ENCODE measurements around the gene ZNF648. TPM values are rescaled to one million over a fixed set of nuclear protein-coding genes. Genes with fewer than 3 reads are reported as not detected.
A peak's percentile ranks its signal among the peaks of the same experiment; 100 is the strongest.

ZNF648 gene
- total RNA-seq, 1 donor from 2014 or later: not detected

DNA sequence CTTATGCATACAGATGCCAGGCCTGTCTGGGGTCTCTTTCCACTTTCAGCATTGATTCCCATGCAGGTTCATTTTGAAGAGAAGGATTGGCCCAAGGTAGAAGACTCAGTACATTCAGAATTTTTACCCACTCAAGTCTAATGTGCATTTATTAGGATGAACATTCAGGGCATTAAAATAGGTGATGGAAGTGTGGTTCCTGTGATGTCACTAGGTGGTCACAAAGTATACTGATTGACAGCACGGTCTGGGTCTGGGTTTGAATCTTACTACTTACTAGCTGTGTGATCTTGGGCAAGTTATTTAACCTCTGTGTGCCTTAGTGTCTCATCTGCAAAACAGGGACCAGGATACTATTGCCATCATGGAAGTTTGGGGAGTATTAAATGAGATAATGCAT is 711 bp upstream of the ZNF648 start:
- Histone ChIP-seq H3K36me3 (no peaks in the 10 kb centered on the region), H3K4me1 (no peaks in the 10 kb centered on the region), H3K27me3 (ENCODE audit: low read depth) (peaks cover 16% of the 10 kb centered on the region), H3K4me3 (no peak overlapping the region), H3K9me3 (no peaks in the 10 kb centered on the region), H3K27ac (no peak overlapping the region)
- intact Hi-C loops (cut with DNase I): no loop called here
- ATAC-seq: no peak
- TF ChIP-seq, protein P1, sequence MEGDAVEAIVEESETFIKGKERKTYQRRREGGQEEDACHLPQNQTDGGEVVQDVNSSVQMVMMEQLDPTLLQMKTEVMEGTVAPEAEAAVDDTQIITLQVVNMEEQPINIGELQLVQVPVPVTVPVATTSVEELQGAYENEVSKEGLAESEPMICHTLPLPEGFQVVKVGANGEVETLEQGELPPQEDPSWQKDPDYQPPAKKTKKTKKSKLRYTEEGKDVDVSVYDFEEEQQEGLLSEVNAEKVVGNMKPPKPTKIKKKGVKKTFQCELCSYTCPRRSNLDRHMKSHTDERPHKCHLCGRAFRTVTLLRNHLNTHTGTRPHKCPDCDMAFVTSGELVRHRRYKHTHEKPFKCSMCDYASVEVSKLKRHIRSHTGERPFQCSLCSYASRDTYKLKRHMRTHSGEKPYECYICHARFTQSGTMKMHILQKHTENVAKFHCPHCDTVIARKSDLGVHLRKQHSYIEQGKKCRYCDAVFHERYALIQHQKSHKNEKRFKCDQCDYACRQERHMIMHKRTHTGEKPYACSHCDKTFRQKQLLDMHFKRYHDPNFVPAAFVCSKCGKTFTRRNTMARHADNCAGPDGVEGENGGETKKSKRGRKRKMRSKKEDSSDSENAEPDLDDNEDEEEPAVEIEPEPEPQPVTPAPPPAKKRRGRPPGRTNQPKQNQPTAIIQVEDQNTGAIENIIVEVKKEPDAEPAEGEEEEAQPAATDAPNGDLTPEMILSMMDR (IDR thresholded peaks at IDR 0.05): no peak
- DNase-seq: no peak

DNA sequence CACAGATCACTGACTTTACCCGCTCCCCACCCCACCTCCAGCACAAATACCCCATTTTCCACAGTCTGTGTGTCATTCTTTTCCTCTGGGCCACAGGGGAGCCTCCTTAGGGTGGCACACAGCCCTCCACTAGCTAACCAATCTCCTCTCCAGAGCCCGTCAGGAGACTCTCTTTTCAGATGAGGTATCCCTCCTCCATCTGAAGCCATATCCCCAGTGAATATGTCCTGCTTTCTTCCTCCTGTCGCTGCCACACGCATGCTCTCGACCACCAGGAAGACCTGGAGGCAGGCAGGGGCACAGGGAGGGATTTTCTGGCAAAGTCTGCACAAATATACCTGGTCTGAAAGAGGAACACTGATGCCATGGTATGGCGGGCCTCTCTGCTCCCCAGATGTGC is 635 bp downstream of the ZNF648 start:
- no peak for ATAC-seq
- no peak for DNase-seq
- no peaks in the 10 kb centered on the region for H3K36me3 ChIP-seq
- H3K27me3 ChIP-seq (ENCODE audit: low read depth): peaks cover 29% of the 10 kb centered on the region
- TF ChIP-seq, protein P1 (IDR thresholded peaks at IDR 0.05): no peak
- H3K27ac ChIP-seq: no peak overlapping the region
- no peaks in the 10 kb centered on the region for H3K9me3 ChIP-seq
- no peak overlapping the region for H3K4me3 ChIP-seq
- H3K4me1 ChIP-seq: no peaks in the 10 kb centered on the region
- intact Hi-C loops (cut with DNase I): no loop called here

DNA sequence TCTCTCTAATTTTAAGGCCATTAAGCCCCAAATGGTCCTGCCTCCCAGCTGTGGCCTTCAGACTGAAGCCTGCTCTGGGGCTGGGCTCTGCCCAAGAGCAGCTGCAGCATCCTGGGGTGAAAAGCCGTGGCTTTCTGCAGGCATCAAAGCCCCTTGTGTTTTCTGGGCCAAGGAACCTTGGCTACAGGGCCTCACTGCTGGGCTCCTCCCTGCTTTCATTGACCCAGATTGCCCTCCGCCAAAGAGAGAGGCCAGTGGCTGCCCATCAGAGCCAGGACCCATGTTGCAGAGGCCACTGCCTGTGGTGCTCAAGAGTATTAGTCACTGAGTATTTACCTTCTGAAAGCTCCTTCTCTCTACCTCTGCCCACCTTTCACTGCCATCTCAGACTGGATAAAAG is 1.6 kb downstream of the ZNF648 start:
- Histone ChIP-seq H3K27me3 (ENCODE audit: low read depth) (peaks cover 29% of the 10 kb centered on the region), H3K27ac (no peak overlapping the region), H3K4me1 (no peaks in the 10 kb centered on the region), H3K9me3 (no peaks in the 10 kb centered on the region), H3K36me3 (no peaks in the 10 kb centered on the region), H3K4me3 (no peak overlapping the region)
- ATAC-seq: no peak
- no peak for DNase-seq
- intact Hi-C loops (cut with DNase I): no loop called here
- TF ChIP-seq, protein P1 (IDR thresholded peaks at IDR 0.05): no peak

DNA sequence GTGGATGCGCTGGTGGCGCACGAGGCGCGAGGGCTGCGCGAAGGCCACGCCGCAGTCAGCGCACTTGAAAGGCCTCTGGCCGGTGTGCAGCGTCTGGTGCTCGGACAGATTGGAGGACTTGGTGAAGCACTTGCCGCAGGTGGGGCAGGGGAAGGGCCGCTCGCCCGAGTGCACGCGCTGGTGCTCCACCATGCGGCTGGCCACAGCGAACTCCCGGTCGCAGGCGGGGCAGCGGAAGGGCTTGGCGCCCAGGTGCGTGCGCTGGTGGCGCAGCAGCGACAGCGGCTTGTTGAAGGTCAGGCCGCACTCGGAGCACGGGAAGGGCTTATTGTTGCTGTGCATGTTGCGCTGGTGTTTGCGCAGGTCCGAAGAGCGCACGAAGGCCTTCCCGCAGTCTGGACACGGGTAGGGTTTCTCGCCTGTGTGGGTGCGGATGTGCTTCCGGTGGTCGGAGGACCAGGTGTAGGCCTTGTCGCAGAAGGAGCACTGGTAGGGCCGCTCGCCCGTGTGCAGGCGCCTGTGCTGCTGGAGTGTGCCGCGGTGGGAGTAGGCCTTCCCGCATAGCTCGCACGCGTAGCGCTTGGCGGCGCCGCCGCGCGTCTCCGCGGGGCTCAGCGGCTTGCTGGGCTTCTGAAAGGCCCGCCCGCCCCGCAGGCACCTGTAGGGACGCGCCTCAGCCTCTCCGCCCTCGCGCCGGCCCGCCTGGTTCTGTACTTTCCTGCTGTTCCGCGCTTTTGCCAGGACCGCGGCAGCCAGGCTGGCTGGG is 4.7 kb downstream of the ZNF648 start:
- DNase-seq: no peak
- H3K27ac ChIP-seq: no peak overlapping the region
- TF ChIP-seq, protein P1 (IDR thresholded peaks at IDR 0.05): no peak
- H3K36me3 ChIP-seq: no peaks in the 10 kb centered on the region
- H3K27me3 ChIP-seq (ENCODE audit: low read depth): peaks cover 29% of the 10 kb centered on the region
- ATAC-seq: peak; percentile 5 to 11
- no peaks in the 10 kb centered on the region for H3K9me3 ChIP-seq
- no peaks in the 10 kb centered on the region for H3K4me1 ChIP-seq
- intact Hi-C loops (cut with DNase I): no loop called here
- no peak overlapping the region for H3K4me3 ChIP-seq

DNA sequence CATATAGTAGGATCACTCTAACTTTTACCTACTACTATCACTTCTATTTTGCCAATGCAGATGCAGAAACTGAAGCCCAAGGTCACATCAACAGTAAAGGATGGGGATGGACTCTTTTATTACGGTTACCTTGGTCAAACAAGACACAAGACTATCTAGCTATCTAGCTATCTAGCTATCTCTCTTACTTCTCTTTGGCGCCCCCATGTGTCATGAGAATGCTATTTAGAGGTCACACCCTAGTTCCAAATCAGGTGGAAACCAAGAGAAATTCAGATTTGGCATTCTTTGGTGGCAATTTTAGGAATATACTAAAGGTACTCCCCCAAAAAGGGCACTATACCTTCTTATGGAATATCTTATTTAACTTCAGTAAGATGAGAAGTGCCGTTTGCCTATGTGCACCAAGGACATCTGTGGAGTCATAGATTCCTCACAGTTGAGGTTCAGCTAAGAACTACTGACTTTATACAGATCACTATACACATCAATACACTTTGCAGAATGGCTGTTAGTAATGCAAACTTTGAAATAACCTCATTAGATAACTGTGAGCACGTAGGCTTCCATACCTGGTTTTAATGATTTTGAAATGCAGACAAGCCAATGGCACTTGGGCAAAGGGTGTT is 6.7 kb downstream of the ZNF648 start:
- Histone ChIP-seq H3K36me3 (no peaks in the 10 kb centered on the region), H3K4me3 (no peak overlapping the region), H3K27ac (no peak overlapping the region), H3K4me1 (no peaks in the 10 kb centered on the region), H3K9me3 (no peaks in the 10 kb centered on the region), H3K27me3 (ENCODE audit: low read depth) (peaks cover 29% of the 10 kb centered on the region)
- DNase-seq: no peak
- ATAC-seq: peak in 1 of 2 donors; percentile 66
- intact Hi-C loops (cut with DNase I): no loop called here
- TF ChIP-seq, protein P1 (IDR thresholded peaks at IDR 0.05): peak; percentile 56

Measured in lower lobe of right lung (tissue), 2 donors.